ENCODE data around the gene MYH11. TPM values are rescaled to one million over a fixed set of nuclear protein-coding genes. Genes with fewer than 3 reads are reported as not detected.

MYH11 gene
- total and polyA plus RNA-seq, 2 of the 13 experiments (the other 11 are each of a cell fraction or from before 2014, with no cell fraction given): not detected

GRCh38 chr16:15653227-15653626 lies 203.6 kb downstream of the MYH11 start:
- peaks cover 74% of the 10 kb centered on the region for H3K79me2 ChIP-seq (ENCODE audit: insufficient read depth, low read length)
- H4K20me1 ChIP-seq (ENCODE audit: insufficient read depth, low read length): peaks cover 14% of the 10 kb centered on the region; the same call in 1 of the 2 replicates
- 38% methylated on average over 4 of the region's 4 CpGs for WGBS (ENCODE audit: low lambda C conversion rate)
- DNase-seq (ENCODE audit: low spot score) (peak; percentile 58), FAIRE-seq (peak; percentile 53), ATAC-seq (no peak)
- ChIA-PET POLR2A (interaction anchor here (1.0 to 4.1 kb wide), 3 partner anchors 10 to 63 kb away, joined by 3 to 22 read pairs (median 3); partner anchors contain the start of gene MARF1), CTCF (ENCODE audit: low intra/inter-chr PET ratio, low total read pairs) (interaction anchor here (0.7 kb wide), 1 partner anchor 59 kb away, joined by 3 read pairs; no protein-coding TSS in a partner anchor)
- BruUV-seq (replicated peaks): no TSS peak
- peaks cover 3% of the 10 kb centered on the region in 2 experiments; a peak in 3 of 5 replicates for H3K36me3 ChIP-seq (replicated peaks in 1 of 2; ENCODE audit: control insufficient read depth in 1 of 2, insufficient read depth in 2 of 2, low read length in 2 of 2)
- H3K27ac ChIP-seq (ENCODE audit: extremely low read length, insufficient read depth, low read length): no peak overlapping the region
- H3K4me2 ChIP-seq (ENCODE audit: low read depth, low read length): peak overlapping the region; percentile 97
- 0 out of 2 replicates have a peak overlapping the region, but pooled peaks have one; percentile 2 for H3K9ac ChIP-seq (ENCODE audit: insufficient read depth, low read depth, low read length)
- H3K9me3 ChIP-seq (ENCODE audit: low read length): no peaks in the 10 kb centered on the region
- intact Hi-C loops (cut with micrococcal nuclease; ENCODE audit: unreplicated experiment) (no loop called here), in situ Hi-C loops (cut with HindIII; ENCODE audit: extremely low pct_ligation_motif_present, low pct_unique_long_range_greater_than_20kb) (no loop called here)
- peaks cover 0 to 6% of the 10 kb centered on the region in 2 experiments; a peak in 1 of 5 replicates for H3K27me3 ChIP-seq (ENCODE audit: control insufficient read depth in 1 of 2, insufficient read depth in 2 of 2, low read length in 2 of 2)
- peaks cover 50% of the 10 kb centered on the region for H3K4me1 ChIP-seq (ENCODE audit: insufficient read depth, low read length)
- H3K4me3 ChIP-seq (replicated peaks in 1 of 3; ENCODE audit: insufficient read depth in 1 of 3, low read depth in 2 of 3, low read length in 3 of 3): no peak overlapping the region; a peak in 3 of 6 replicates
- no peak overlapping the region for H2AFZ ChIP-seq (ENCODE audit: low read length)
- TF ChIP-seq GTF2F1 (IDR thresholded peaks at IDR 0.05; ENCODE audit: low read length) (no peak), ZNF616 (CRISPR knock-in tag; IDR thresholded peaks at IDR 0.05; ENCODE audit: low read depth) (no peak), PHF5A (CRISPR knock-in tag; IDR thresholded peaks at IDR 0.05; ENCODE audit: low read depth, unreplicated experiment) (no peak), ZBTB25 (CRISPR knock-in tag; IDR thresholded peaks at IDR 0.05) (0 out of 2 replicates have a peak, but pooled peaks have one; percentile 46), HBP1 (CRISPR knock-in tag; IDR thresholded peaks at IDR 0.05; ENCODE audit: low read depth) (no peak), HNF1B (CRISPR knock-in tag; IDR thresholded peaks at IDR 0.05) (no peak), HMGA1 (CRISPR knock-in tag; conservative IDR thresholded peaks at IDR 0.05) (no peak), TEAD3 (CRISPR knock-in tag; optimal IDR thresholded peaks at IDR 0.05; ENCODE audit: borderline replicate concordance) (peak; percentile 43), HNRNPK (IDR thresholded peaks at IDR 0.05; ENCODE audit: low read depth, low read length, poor library complexity, severe bottlenecking) (no peak), ZNF609 (CRISPR knock-in tag; IDR thresholded peaks at IDR 0.05; ENCODE audit: borderline replicate concordance) (no peak), CENPX (CRISPR knock-in tag; IDR thresholded peaks at IDR 0.05) (no peak), ZNF12 (CRISPR knock-in tag; IDR thresholded peaks at IDR 0.05) (0 out of 2 replicates have a peak, but pooled peaks have one; percentile 20)
- TF ChIP-seq, protein P1, sequence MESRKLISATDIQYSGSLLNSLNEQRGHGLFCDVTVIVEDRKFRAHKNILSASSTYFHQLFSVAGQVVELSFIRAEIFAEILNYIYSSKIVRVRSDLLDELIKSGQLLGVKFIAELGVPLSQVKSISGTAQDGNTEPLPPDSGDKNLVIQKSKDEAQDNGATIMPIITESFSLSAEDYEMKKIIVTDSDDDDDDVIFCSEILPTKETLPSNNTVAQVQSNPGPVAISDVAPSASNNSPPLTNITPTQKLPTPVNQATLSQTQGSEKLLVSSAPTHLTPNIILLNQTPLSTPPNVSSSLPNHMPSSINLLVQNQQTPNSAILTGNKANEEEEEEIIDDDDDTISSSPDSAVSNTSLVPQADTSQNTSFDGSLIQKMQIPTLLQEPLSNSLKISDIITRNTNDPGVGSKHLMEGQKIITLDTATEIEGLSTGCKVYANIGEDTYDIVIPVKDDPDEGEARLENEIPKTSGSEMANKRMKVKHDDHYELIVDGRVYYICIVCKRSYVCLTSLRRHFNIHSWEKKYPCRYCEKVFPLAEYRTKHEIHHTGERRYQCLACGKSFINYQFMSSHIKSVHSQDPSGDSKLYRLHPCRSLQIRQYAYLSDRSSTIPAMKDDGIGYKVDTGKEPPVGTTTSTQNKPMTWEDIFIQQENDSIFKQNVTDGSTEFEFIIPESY (CRISPR knock-in tag; IDR thresholded peaks at IDR 0.05): no peak

All from HepG2 (cell line).